ENCODE results near the gene RBFOX2. TPM values are rescaled to one million over a fixed set of nuclear protein-coding genes. Genes with fewer than 3 reads are reported as not detected.

Gene RBFOX2
- total RNA-seq, 1 experiment from 2014 or later = 81.1 TPM

GRCh38 chr22:35915477-35916013 is 113.1 kb downstream of the RBFOX2 start:
- Histone ChIP-seq H3K4me1 (ENCODE audit: control insufficient read depth, insufficient read depth, low read length) (peaks cover 17% of the 10 kb centered on the region), H3K27ac (ENCODE audit: low read length) (peak overlapping the region; percentile 74), H3K27me3 (ENCODE audit: control insufficient read depth, insufficient read depth, low read length) (no peaks in the 10 kb centered on the region), H3K4me3 (ENCODE audit: low read depth in 2 of 2, low read length in 2 of 2) (peak overlapping the region; percentile 31 to 56), H3K36me3 (ENCODE audit: control insufficient read depth, insufficient read depth, low read length) (no peaks in the 10 kb centered on the region), H3K9me3 (ENCODE audit: control insufficient read depth, insufficient read depth, low read depth, low read length) (no peaks in the 10 kb centered on the region)
- POLR2A ChIA-PET = interaction anchor here (0.6 to 0.7 kb wide), 3 partner anchors 73 to 392 kb away, joined by 3 to 8 read pairs (median 4); no protein-coding TSS in a partner anchor
- CTCF ChIA-PET = interaction anchor here (0.6 kb wide), 1 partner anchor 485 kb away, joined by 7 read pairs; no protein-coding TSS in a partner anchor
- TF ChIP-seq CTCF (IDR thresholded peaks at IDR 0.05) (no peak), REST (IDR thresholded peaks at IDR 0.05; ENCODE audit: insufficient read depth in 1 of 2, low read depth in 2 of 2, low read length in 1 of 2) (no peak), SIN3A (IDR thresholded peaks at IDR 0.05; ENCODE audit: borderline replicate concordance, insufficient read depth, low read depth, low read length) (no peak), POLR2AphosphoS5 (IDR thresholded peaks at IDR 0.05; ENCODE audit: low read depth, low read length) (no peak), TCF7L2 (IDR thresholded peaks at IDR 0.05; ENCODE audit: low read depth, low read length) (no peak)
- in situ Hi-C loops (cut with HindIII; ENCODE audit: low pct_unique_long_range_greater_than_20kb, low sequenced_read_pairs) (no loop called here), intact Hi-C loops (cut with micrococcal nuclease; ENCODE audit: unreplicated experiment) (loop anchor here (10.0 kb wide), 1 partner anchor 291 kb away; no protein-coding TSS in a partner anchor)
- peak; percentile 70 for ATAC-seq
- no peak for DNase-seq (ENCODE audit: low read depth, low spot score)
- BruUV-seq (replicated peaks) = no TSS peak

- DNase-seq (ENCODE audit: low read depth, low spot score) (peak; percentile 30), ATAC-seq (peak; percentile 91)
- peak overlapping the region; percentile 74 for H3K27ac ChIP-seq (ENCODE audit: low read length)
- H3K4me1 ChIP-seq (ENCODE audit: control insufficient read depth, insufficient read depth, low read length) = peaks cover 17% of the 10 kb centered on the region
- in situ Hi-C loops (cut with HindIII; ENCODE audit: low pct_unique_long_range_greater_than_20kb, low sequenced_read_pairs) (no loop called here), intact Hi-C loops (cut with micrococcal nuclease; ENCODE audit: unreplicated experiment) (loop anchor here (10.0 kb wide), 1 partner anchor 290 kb away; no protein-coding TSS in a partner anchor)
- BruUV-seq (replicated peaks) = no TSS peak
- H3K9me3 ChIP-seq (ENCODE audit: control insufficient read depth, insufficient read depth, low read depth, low read length) = no peaks in the 10 kb centered on the region
- POLR2A ChIA-PET = interaction anchor here (0.6 to 0.7 kb wide), 3 partner anchors 7 to 391 kb away, joined by 3 to 8 read pairs (median 4); no protein-coding TSS in a partner anchor
- no peaks in the 10 kb centered on the region for H3K27me3 ChIP-seq (ENCODE audit: control insufficient read depth, insufficient read depth, low read length)
- no peaks in the 10 kb centered on the region for H3K36me3 ChIP-seq (ENCODE audit: control insufficient read depth, insufficient read depth, low read length)
- H3K4me3 ChIP-seq (ENCODE audit: low read depth in 2 of 2, low read length in 2 of 2) = peak overlapping the region; percentile 31 to 56
- CTCF ChIA-PET = interaction anchor here (0.6 kb wide), 1 partner anchor 485 kb away, joined by 7 read pairs; no protein-coding TSS in a partner anchor
- TF ChIP-seq POLR2AphosphoS5 (IDR thresholded peaks at IDR 0.05; ENCODE audit: low read depth, low read length) (no peak), CTCF (IDR thresholded peaks at IDR 0.05) (no peak), TCF7L2 (IDR thresholded peaks at IDR 0.05; ENCODE audit: low read depth, low read length) (no peak), SIN3A (IDR thresholded peaks at IDR 0.05; ENCODE audit: borderline replicate concordance, insufficient read depth, low read depth, low read length) (no peak), REST (IDR thresholded peaks at IDR 0.05; ENCODE audit: insufficient read depth in 1 of 2, low read depth in 2 of 2, low read length in 1 of 2) (no peak)
Measured at GRCh38 chr22:35914665-35915476, 113.8 kb downstream of the RBFOX2 start.

All from Panc1 (cell line).